ENCODE data around the gene MSRB1.

DNA sequence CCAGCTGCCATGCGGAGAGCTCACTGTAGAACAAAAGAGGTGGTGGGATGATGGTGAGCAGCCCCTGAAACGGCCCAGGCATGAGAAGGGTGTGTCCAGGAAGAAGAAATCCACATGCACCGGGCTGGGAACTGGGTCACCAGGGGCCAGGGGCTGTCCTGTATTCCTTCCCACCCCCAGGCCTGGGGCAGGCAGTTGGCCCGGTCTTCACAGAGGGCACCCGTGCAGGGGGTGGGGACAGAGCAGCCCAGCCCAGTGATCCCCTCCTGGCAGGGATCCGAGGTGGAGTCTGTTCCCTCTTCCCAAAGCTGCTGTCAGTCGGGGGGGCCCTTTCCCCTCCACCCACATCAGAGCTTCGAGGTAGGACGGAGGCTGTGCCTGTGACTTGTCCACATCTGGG lies 34.0 kb downstream of the MSRB1 start:
- TF ChIP-seq, protein P1, sequence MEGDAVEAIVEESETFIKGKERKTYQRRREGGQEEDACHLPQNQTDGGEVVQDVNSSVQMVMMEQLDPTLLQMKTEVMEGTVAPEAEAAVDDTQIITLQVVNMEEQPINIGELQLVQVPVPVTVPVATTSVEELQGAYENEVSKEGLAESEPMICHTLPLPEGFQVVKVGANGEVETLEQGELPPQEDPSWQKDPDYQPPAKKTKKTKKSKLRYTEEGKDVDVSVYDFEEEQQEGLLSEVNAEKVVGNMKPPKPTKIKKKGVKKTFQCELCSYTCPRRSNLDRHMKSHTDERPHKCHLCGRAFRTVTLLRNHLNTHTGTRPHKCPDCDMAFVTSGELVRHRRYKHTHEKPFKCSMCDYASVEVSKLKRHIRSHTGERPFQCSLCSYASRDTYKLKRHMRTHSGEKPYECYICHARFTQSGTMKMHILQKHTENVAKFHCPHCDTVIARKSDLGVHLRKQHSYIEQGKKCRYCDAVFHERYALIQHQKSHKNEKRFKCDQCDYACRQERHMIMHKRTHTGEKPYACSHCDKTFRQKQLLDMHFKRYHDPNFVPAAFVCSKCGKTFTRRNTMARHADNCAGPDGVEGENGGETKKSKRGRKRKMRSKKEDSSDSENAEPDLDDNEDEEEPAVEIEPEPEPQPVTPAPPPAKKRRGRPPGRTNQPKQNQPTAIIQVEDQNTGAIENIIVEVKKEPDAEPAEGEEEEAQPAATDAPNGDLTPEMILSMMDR (IDR thresholded peaks at IDR 0.05; ENCODE audit: extremely low read depth in 1 of 2, insufficient read depth in 1 of 2, low read depth in 1 of 2, low read length in 2 of 2), result no peak
- no peak for TF ChIP-seq JUN (IDR thresholded peaks at IDR 0.05; ENCODE audit: borderline replicate concordance, insufficient read depth, insufficient read length, low read depth)
- TF ChIP-seq EZH2 (IDR thresholded peaks at IDR 0.05; ENCODE audit: borderline replicate concordance, low read depth, low read length, severe bottlenecking), result no peak
- no peak for TF ChIP-seq FOS (IDR thresholded peaks at IDR 0.05; ENCODE audit: borderline replicate concordance, insufficient read depth, low read length)
- no peak for TF ChIP-seq MYC (IDR thresholded peaks at IDR 0.05; ENCODE audit: low read depth, low read length)

All from endothelial cell of umbilical vein (primary cell).